ENCODE results near the gene PDE2A.

GRCh38 chr11:72581067-72581466 lies 93.2 kb downstream of the PDE2A start:
- TF ChIP-seq PBX3 (IDR thresholded peaks at IDR 0.05) (no peak), POLR2AphosphoS2 (conservative IDR thresholded peaks at IDR 0.05; ENCODE audit: low read length) (no peak), EHMT2 (IDR thresholded peaks at IDR 0.05; ENCODE audit: low read depth) (no peak), POLR2A (IDR thresholded peaks at IDR 0.05; ENCODE audit: low read length) (no peak), CHD2 (IDR thresholded peaks at IDR 0.05; ENCODE audit: low read length, partially characterized antibody) (no peak)

Measured in A549 (cell line).